ENCODE results near the gene FGF3.

The FGF3 gene

GRCh38 chr11:69843529-69843921 lies 24.3 kb upstream of the FGF3 start:
- TF ChIP-seq, protein P1, sequence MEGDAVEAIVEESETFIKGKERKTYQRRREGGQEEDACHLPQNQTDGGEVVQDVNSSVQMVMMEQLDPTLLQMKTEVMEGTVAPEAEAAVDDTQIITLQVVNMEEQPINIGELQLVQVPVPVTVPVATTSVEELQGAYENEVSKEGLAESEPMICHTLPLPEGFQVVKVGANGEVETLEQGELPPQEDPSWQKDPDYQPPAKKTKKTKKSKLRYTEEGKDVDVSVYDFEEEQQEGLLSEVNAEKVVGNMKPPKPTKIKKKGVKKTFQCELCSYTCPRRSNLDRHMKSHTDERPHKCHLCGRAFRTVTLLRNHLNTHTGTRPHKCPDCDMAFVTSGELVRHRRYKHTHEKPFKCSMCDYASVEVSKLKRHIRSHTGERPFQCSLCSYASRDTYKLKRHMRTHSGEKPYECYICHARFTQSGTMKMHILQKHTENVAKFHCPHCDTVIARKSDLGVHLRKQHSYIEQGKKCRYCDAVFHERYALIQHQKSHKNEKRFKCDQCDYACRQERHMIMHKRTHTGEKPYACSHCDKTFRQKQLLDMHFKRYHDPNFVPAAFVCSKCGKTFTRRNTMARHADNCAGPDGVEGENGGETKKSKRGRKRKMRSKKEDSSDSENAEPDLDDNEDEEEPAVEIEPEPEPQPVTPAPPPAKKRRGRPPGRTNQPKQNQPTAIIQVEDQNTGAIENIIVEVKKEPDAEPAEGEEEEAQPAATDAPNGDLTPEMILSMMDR (IDR thresholded peaks at IDR 0.05; ENCODE audit: extremely low read depth, missing control alignments), result no peak
- no peak for DNase-seq (ENCODE audit: low spot score)

DNA sequence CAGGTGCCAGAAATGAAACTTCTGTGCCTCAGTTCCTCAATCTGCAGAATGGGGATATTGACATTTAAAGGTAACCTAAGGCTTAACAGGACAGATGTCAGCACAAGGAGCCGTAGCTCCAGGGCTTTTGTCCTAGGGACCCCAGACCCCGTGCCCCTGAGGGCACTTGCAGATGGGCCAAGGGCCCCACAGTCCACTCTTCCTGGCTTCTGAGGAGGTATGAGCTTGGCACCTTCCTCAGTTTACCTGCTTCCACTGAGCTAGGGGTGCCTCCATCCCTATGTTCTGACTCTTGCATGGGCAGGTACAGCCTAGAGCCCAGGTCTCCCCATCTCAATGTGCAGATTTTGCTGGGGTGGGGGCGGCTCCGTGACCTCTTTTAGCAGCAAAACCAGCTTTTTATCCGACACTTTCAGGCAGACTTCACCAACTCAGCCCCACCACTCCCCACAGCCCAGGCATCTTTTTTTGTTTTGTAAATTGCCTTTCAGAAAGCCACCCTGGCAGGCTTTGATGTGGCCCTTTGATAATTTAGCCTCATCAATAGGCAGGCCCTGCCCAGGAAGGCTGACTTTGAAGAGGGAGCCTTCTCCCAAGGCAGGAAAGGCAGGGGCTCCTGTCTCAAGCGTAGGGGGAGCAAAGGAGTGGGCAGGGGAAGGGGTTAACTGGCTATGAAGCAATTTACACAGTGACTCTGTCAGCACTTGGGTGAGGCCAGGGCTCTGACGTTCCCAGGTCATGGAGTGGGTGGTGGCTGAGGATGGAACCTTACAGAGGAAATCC lies 23.7 kb upstream of the FGF3 start:
- no peak for DNase-seq (ENCODE audit: low spot score)
- TF ChIP-seq, protein P1 (IDR thresholded peaks at IDR 0.05; ENCODE audit: extremely low read depth, missing control alignments), result no peak

GRCh38 chr11:69841859-69842698 lies 22.9 kb upstream of the FGF3 start:
- TF ChIP-seq, protein P1 (IDR thresholded peaks at IDR 0.05; ENCODE audit: extremely low read depth, missing control alignments), result peak; percentile 31
- no peak for DNase-seq (ENCODE audit: low spot score)

DNA sequence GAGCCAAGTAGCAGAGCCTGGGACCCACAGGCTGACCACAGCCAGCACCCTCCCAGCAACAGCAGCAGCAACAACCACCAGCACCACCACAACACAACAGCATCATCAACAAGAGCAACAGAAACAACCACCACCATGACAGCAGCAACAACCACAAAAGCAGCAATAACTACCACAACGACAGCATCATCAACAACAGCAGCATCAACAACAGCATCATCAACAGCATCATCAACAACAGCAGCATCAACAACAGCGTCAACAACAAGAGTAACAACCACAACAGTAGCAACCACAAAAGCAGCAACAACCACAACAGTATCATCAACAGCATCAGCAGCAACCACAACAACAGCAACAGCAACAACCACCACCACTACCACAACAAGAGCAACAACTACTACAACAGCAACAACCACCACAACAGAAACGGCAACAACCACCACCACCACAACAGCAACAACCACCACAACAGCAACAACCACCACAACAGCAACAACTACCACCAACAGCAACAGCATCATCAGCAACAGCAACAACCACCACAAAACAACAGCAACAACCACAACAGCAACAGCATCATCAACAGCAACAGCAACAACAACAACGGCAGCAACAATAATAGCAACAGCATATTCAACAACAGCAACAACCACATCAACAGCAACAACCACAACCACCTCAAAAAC lies 22.1 kb upstream of the FGF3 start:
- TF ChIP-seq, protein P1 (IDR thresholded peaks at IDR 0.05; ENCODE audit: extremely low read depth, missing control alignments), result no peak
- no peak for DNase-seq (ENCODE audit: low spot score)

DNA sequence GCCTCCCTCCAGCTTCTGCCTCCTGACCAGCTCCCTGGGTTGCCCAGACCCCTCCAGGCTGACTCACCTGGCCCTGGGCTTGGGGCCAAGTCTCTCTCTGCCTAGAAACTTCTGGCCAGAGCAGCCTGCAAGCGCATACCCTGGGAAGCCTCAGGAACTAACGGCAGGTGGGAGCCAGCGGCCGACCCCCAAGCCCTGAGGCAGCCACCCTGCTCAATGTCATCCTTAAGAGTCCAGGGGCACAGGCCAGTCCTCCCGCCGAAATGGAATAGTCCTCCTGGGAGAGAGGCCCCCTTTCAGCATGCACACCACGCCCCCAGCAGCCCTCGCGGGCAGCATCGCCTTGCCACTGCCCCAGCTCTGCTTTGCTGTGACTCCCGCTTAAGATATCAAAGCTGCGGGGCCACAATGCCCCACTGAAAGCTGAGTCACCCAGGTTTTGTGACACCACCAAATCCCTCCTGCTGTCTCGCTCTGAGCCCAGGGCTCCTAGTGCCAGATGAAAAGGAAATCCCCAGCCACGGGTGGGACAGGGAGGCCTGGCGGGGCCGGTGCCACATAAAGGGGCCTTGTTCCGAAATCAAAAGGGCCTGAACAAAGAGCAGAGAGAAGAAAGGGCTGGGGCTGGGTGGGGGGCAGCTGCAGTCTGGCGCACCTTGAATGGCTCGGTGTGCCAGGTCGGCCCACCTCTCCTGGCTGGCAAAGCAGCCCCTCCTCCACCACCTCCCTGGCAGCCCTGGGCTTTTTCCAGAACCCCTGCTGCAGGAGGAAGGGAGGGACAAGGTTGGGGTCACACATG lies 21.4 kb upstream of the FGF3 start:
- no peak for DNase-seq (ENCODE audit: low spot score)
- TF ChIP-seq, protein P1 (IDR thresholded peaks at IDR 0.05; ENCODE audit: extremely low read depth, missing control alignments), result no peak

GRCh38 chr11:69839516-69839915 lies 20.3 kb upstream of the FGF3 start:
- DNase-seq (ENCODE audit: low spot score), result no peak
- TF ChIP-seq, protein P1 (IDR thresholded peaks at IDR 0.05; ENCODE audit: extremely low read depth, missing control alignments), result no peak
